ENCODE measurements around the gene GTF2IRD1.

DNA sequence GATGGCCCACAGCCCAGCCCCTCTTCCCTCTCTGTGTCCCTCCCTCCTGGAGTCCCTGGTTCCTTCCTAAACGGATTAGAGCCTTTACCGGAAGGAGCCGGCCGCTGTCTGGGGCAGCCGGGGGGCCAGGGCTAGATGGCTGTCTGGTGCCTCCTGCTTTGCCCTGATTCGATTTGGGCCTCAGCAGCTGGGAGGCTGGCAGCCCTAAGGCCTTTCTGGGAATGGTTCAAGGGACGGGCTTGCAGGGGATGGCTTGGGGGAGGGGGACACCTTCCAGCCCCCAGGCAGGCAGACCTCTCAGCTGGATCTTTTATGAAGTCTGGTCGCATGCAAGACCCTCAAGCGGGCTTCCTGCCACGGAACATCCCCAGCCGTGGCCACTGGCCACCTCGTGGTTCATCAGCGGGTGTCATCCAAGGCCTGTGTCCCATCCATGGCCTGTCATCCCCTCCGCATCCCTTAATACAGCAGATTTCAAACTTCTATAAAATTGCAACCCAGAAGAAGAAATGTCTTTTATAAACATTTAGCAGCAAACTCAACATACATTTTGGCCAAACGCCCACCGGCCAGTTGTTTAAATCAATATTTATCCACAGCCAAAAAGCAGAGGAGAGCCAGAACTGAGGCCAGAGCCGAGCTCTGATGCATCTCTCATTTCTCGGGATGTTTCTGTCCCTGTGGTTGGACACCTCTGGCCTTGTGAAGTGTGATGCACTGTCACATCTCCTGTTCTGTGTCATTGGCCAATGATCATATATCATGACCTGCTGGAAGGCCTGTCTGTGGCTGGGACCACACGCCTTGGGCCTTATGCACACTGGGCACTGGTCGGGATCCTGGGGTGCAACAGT lies 52.0 kb downstream of the GTF2IRD1 start:
- TF ChIP-seq, protein P1, sequence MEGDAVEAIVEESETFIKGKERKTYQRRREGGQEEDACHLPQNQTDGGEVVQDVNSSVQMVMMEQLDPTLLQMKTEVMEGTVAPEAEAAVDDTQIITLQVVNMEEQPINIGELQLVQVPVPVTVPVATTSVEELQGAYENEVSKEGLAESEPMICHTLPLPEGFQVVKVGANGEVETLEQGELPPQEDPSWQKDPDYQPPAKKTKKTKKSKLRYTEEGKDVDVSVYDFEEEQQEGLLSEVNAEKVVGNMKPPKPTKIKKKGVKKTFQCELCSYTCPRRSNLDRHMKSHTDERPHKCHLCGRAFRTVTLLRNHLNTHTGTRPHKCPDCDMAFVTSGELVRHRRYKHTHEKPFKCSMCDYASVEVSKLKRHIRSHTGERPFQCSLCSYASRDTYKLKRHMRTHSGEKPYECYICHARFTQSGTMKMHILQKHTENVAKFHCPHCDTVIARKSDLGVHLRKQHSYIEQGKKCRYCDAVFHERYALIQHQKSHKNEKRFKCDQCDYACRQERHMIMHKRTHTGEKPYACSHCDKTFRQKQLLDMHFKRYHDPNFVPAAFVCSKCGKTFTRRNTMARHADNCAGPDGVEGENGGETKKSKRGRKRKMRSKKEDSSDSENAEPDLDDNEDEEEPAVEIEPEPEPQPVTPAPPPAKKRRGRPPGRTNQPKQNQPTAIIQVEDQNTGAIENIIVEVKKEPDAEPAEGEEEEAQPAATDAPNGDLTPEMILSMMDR (IDR thresholded peaks at IDR 0.05; ENCODE audit: low read depth, low read length, poor library complexity, severe bottlenecking), result no peak
- TF ChIP-seq EZH2phosphoT487 (IDR thresholded peaks at IDR 0.05; ENCODE audit: borderline replicate concordance, low read length), result no peak

Data from DOHH2 (cell line).